ENCODE measurements around the gene NXNL2.

NXNL2 gene

DNA sequence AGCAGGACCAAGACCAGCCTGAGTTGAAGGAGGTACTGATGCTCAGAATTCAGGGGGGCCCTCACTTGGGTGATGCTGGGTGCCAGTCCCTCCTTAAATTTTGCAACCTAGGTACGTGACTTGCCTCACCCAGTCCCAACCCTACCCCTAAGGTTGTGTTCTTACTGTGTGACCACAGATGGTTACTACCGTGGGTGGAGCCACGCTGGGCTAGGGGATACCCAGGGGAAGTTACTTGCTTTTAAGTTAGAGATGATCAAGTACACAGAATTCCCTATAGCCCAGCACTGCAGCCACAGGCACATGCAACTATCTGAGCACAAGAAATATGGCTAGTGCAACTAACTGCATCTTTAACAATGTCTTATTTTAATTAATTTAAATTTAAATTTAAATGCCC lies 32.9 kb downstream of the NXNL2 start:
- peak; percentile 41 for DNase-seq (ENCODE audit: low spot score)
- TF ChIP-seq, protein P1, sequence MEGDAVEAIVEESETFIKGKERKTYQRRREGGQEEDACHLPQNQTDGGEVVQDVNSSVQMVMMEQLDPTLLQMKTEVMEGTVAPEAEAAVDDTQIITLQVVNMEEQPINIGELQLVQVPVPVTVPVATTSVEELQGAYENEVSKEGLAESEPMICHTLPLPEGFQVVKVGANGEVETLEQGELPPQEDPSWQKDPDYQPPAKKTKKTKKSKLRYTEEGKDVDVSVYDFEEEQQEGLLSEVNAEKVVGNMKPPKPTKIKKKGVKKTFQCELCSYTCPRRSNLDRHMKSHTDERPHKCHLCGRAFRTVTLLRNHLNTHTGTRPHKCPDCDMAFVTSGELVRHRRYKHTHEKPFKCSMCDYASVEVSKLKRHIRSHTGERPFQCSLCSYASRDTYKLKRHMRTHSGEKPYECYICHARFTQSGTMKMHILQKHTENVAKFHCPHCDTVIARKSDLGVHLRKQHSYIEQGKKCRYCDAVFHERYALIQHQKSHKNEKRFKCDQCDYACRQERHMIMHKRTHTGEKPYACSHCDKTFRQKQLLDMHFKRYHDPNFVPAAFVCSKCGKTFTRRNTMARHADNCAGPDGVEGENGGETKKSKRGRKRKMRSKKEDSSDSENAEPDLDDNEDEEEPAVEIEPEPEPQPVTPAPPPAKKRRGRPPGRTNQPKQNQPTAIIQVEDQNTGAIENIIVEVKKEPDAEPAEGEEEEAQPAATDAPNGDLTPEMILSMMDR (IDR thresholded peaks at IDR 0.05; ENCODE audit: extremely low read depth, missing control alignments), result no peak

DNA sequence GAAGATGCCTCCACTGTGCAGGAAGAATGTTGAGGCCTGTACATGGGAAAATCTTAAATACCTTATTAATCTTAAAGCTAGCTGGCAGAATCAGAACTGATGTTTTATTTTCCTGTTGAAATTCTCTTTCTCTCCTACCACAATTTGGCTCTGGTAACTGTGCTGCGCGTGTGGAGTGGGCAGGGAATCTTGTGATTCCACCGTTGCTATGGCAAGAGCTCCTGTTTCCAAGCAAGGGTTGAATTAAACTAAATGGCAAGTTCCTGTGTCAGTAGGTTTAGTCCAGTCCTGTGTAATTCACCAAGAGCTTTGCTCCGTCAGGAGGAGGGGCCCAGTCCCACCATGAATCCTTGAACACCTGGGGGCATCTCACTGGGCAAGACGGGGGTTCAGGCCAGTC lies 36.4 kb downstream of the NXNL2 start:
- TF ChIP-seq, protein P1 (IDR thresholded peaks at IDR 0.05; ENCODE audit: extremely low read depth, missing control alignments), result no peak
- DNase-seq (ENCODE audit: low spot score), result no peak

DNA sequence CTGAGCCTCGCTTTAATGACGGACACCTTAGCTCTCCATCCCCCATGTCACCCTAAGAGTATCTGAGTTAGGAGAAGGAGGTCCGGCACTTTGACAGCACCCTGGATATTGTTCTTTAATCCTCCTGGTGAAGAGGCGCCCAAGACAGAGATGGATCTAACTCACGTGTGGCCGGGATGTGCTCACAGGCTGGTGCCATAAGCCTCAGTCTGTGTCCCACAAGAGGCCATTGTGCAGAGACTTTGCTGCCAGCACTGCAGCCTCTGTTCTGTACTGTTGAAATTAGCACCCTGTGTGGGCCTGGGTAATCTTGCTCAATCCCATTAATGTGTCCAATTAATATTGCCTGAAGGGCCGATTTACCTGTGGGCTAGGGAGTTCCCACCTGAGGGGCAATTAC lies 37.7 kb downstream of the NXNL2 start:
- no peak for DNase-seq (ENCODE audit: low spot score)
- TF ChIP-seq, protein P1 (IDR thresholded peaks at IDR 0.05; ENCODE audit: extremely low read depth, missing control alignments), result no peak

DNA sequence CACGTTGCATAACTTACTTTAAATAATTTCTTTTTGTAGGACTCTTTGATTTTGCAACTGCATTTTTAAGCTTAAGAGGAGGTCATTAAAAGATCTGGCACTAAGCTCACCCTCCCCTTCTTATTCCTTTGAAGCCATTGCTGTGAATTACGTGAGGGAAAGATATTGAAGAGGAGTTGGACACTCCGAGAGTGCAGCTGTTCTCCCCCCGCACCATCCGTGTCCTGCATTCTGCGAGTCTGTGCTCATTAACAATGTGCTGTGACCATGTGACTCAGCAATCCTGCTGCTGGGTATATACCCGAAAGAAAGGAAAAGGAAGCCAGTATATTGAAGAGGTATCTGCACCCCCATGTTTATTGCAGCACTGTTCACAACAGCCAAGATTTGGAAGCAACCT lies 40.0 kb downstream of the NXNL2 start:
- TF ChIP-seq, protein P1 (IDR thresholded peaks at IDR 0.05; ENCODE audit: extremely low read depth, missing control alignments), result no peak
- DNase-seq (ENCODE audit: low spot score), result no peak

DNA sequence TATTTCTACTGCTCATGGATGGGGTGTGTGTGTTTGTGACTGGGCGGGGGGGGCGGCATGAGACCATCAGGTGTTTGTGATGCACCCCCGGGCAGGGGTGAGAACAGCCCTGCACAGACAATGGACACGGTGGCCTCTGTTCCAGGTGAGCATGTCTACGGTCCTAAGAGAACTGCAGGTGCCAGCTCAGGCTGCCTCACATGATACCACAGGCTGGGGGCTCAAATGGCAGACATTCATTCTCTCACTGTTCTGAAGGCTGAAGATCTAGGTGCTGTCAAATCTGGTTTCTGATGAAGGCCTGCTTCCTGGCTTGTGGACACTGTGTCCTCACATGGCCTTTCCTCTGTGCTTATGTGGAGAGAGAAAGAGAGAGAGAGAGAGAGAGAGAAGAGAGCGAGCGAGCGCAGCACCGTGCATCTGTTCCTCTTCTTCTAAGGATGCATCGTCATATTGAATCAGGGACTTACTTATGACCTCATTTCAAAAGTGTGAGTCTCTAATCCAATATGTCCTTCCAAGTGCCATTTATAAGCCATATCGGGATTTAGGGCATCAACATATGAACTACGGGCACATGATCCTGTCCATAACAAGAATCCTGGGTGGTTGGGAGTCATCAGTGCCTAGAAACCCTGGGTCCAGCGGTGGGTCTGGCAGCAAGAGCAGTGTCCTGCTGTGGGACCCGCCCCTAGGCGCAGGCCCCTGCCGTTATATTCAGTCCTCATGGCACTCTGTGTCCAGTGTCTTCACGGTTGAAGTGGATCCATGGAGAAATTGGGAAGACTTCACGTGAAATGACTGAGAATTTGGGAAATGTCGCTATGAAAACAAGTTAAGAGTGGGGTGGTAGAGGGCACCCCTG lies 42.5 kb downstream of the NXNL2 start:
- DNase-seq (ENCODE audit: low spot score), result no peak
- TF ChIP-seq, protein P1 (IDR thresholded peaks at IDR 0.05; ENCODE audit: extremely low read depth, missing control alignments), result no peak

GRCh38 chr9:88578121-88579049 lies 43.4 kb downstream of the NXNL2 start:
- TF ChIP-seq, protein P1 (IDR thresholded peaks at IDR 0.05; ENCODE audit: extremely low read depth, missing control alignments), result peak; percentile 97
- DNase-seq (ENCODE audit: low spot score), result peak; percentile 76

Measured in GM20000 (cell line).